ENCODE data around the gene SMARCD3.

The SMARCD3 gene

GRCh38 chr7:151206914-151207313 lies 41.6 kb downstream of the SMARCD3 start:
- no peak for DNase-seq

GRCh38 chr7:151205730-151206129 lies 42.8 kb downstream of the SMARCD3 start:
- no peak for DNase-seq

- no peak for DNase-seq
Measured at GRCh38 chr7:151204383-151205032, 44.0 kb downstream of the SMARCD3 start.

- no peak for DNase-seq
Measured at GRCh38 chr7:151202836-151203235, 45.7 kb downstream of the SMARCD3 start.

GRCh38 chr7:151201751-151202150 lies 46.7 kb downstream of the SMARCD3 start:
- DNase-seq: no peak

- DNase-seq: no peak
Measured at GRCh38 chr7:151201344-151201743, 47.1 kb downstream of the SMARCD3 start.

GRCh38 chr7:151198945-151199848 lies 49.3 kb downstream of the SMARCD3 start:
- DNase-seq: no peak

- DNase-seq: no peak
Measured at GRCh38 chr7:151197932-151198331, 50.6 kb downstream of the SMARCD3 start.

GRCh38 chr7:151195616-151196450 lies 52.7 kb downstream of the SMARCD3 start:
- no peak for DNase-seq

- no peak for DNase-seq
Measured at GRCh38 chr7:151194188-151194587, 54.3 kb downstream of the SMARCD3 start.

- DNase-seq: no peak
Measured at GRCh38 chr7:151193203-151193978, 55.1 kb downstream of the SMARCD3 start.

- no peak for DNase-seq
Measured at GRCh38 chr7:151192002-151192539, 56.4 kb downstream of the SMARCD3 start.

- DNase-seq: no peak
Measured at GRCh38 chr7:151191544-151191943, 57.0 kb downstream of the SMARCD3 start.

- DNase-seq: no peak
Measured at GRCh38 chr7:151189038-151189437, 59.5 kb downstream of the SMARCD3 start.

Data from inflammatory macrophage treated with lipopolysaccharide for 1 hour (primary cell).